ENCODE measurements around the gene SPATA31E1.

DNA sequence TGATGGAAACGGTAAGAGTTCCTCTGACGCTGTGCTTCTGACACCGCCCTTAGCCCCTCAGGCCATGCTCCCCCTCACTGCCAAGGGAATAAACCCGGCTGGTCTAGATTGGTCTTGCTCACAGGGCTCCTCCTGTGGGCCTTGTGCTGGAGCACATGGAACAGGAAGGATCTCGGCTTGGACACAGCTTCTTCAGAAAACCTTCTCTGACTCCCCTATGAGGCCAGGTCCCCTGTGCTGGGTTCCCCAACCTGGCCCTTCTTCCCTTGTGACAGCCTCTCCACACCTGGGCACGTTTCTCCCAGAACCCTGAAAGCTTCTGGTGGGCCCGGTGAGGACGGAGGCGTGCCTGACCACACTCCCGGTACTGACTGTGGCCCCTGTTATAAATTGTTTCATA is 8.2 kb downstream of the SPATA31E1 start:
- TF ChIP-seq, protein P1, sequence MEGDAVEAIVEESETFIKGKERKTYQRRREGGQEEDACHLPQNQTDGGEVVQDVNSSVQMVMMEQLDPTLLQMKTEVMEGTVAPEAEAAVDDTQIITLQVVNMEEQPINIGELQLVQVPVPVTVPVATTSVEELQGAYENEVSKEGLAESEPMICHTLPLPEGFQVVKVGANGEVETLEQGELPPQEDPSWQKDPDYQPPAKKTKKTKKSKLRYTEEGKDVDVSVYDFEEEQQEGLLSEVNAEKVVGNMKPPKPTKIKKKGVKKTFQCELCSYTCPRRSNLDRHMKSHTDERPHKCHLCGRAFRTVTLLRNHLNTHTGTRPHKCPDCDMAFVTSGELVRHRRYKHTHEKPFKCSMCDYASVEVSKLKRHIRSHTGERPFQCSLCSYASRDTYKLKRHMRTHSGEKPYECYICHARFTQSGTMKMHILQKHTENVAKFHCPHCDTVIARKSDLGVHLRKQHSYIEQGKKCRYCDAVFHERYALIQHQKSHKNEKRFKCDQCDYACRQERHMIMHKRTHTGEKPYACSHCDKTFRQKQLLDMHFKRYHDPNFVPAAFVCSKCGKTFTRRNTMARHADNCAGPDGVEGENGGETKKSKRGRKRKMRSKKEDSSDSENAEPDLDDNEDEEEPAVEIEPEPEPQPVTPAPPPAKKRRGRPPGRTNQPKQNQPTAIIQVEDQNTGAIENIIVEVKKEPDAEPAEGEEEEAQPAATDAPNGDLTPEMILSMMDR (IDR thresholded peaks at IDR 0.05): no peak
- TF ChIP-seq POLR2AphosphoS5 (IDR thresholded peaks at IDR 0.05; ENCODE audit: low read depth, low read length): no peak
